Ovary (tissue), 3 donors: ENCODE results near the gene NLRC5.

Experiments
- CTCF ChIP-seq, 3 donors: fragments of 450-650 bp in 2 of 3; fragments of 200-600 bp in 1 of 3; IDR thresholded peaks; one replicate each; pipeline versions ENCODE4 v1.5.1 to v1.8.0; 2016 to 2022; ENCODE audit warnings: antibody characterized with exemption in 3 of 3, mild to moderate bottlenecking in 1 of 3
- EP300 ChIP-seq: sonication (generic); formaldehyde crosslinking; IDR thresholded peaks from one replicate; pipeline ENCODE4 v1.6.1; 2017; ENCODE audit warnings: antibody characterized with exemption
- POLR2A ChIP-seq: fragments of 450-650 bp; IDR thresholded peaks from one replicate; pipeline ENCODE4 v1.6.1; 2017; ENCODE audit warnings: antibody characterized with exemption, mild to moderate bottlenecking, moderate library complexity
- donor health status: DM: no; HTN: no; CAD: no.

GRCh38 chr16:56977216-56977615 is 12.1 kb upstream of the NLRC5 start:
- TF ChIP-seq CTCF (IDR thresholded peaks at IDR 0.05) (no peak), POLR2A (no peak), EP300 (no peak)
